Upper lobe of left lung (tissue), 6 donors: ENCODE data around the gene CKM. TPM values are rescaled to one million over a fixed set of nuclear protein-coding genes. Genes with fewer than 3 reads are reported as not detected.

Experiments used
- ATAC-seq, 2 donors: fragments of 200-7000 bp; cut with Tn5 transposase; one replicate each; pipeline ENCODE4 v1.9.1; 2022; ENCODE audit warnings: mild to moderate bottlenecking in 2 of 2, moderate library complexity in 2 of 2; ENCODE audit not compliant: low FRiP score in 2 of 2
- DNase-seq, 2 donors: peaks; one replicate each; pipeline ENCODE4 v3.0.0-alpha.2; 2019 to 2020
- H3K27ac ChIP-seq, 4 donors: fragments of 200-600 bp; sonication (generic); one replicate each; pipeline ENCODE4 v1.5.1; 2016 to 2019
- H3K27me3 ChIP-seq, 4 donors: fragments of 200-600 bp; sonication (generic); one replicate each; pipeline ENCODE4 v1.5.1; 2017 to 2019
- H3K36me3 ChIP-seq, 4 donors: fragments of 200-600 bp; sonication (generic); one replicate each; pipeline ENCODE4 v1.5.1; 2016 to 2019
- H3K4me1 ChIP-seq, 4 donors: fragments of 200-600 bp; sonication (generic); one replicate each; pipeline ENCODE4 v1.5.1; 2018 to 2019
- H3K4me3 ChIP-seq, 4 donors: fragments of 200-600 bp; sonication (generic); one replicate each; pipeline ENCODE4 v1.5.1; 2017 to 2019; ENCODE audit warnings: mild to moderate bottlenecking in 2 of 4, moderate library complexity in 1 of 4
- H3K9me3 ChIP-seq, 4 donors: fragments of 200-600 bp; sonication (generic); one replicate each; pipeline ENCODE4 v1.5.1; 2018 to 2019
- CTCF ChIP-seq, 6 experiments: fragments of 450-650 bp in 4 of 6; fragments of 200-600 bp in 2 of 6; sonication (generic) in 2 of 6; IDR thresholded peaks; one replicate each; pipeline ENCODE4 v1.5.1; 2016 to 2019; ENCODE audit warnings: antibody characterized with exemption in 6 of 6
- EP300 ChIP-seq, 4 donors: sonication (generic); formaldehyde crosslinking; IDR thresholded peaks; one replicate each; pipeline ENCODE4 v1.5.1; 2017; ENCODE audit warnings: antibody characterized with exemption in 4 of 4, control low read depth in 2 of 4
- POLR2A ChIP-seq, 4 donors: fragments of 450-650 bp; IDR thresholded peaks; one replicate each; pipeline ENCODE4 v1.5.1; 2016 to 2017; ENCODE audit warnings: antibody characterized with exemption in 4 of 4, mild to moderate bottlenecking in 2 of 4
- POLR2AphosphoS5 ChIP-seq, 2 donors: sonication (generic); formaldehyde crosslinking; IDR thresholded peaks; one replicate each; pipeline ENCODE4 v1.5.1; 2017; ENCODE audit warnings: antibody characterized with exemption in 2 of 2
- WGBS, 2 donors: methylation state at CpG; one replicate each; pipeline ENCODE4 v1.1.5; 2017 to 2018; 5-methylcytosine and 5-hydroxymethylcytosine counted together
- total RNA-seq, 6 donors: library from RNA; depleted of rRNA in 4 of 6; stranded (reverse); fragments of >200 nt in 4 of 6; gene quantifications; one replicate each; pipeline versions ENCODE4 v1.1.0 to v1.2.1, GENCODE V29; 2016 to 2021
- donor health status: DM: no; HTN: no; CAD: no; lungs with moderate emphysema.
- donor health status: DM: no; HTN: yes; CAD: no; lungs with severe emphysema.

CKM gene
- total RNA-seq, 6 donors from 2014 or later: not detected

- ATAC-seq (no peak), DNase-seq (no peak)
- 93 to 96% methylated on average over 4 of the region's 4 CpGs for WGBS, 2 donors
- TF ChIP-seq POLR2AphosphoS5 (IDR thresholded peaks at IDR 0.05) (no peak), POLR2A (IDR thresholded peaks at IDR 0.05) (no peak), CTCF (IDR thresholded peaks at IDR 0.05) (no peak), EP300 (IDR thresholded peaks at IDR 0.05) (no peak)
- no peaks in the 10 kb centered on the region for H3K4me1 ChIP-seq
- H3K36me3 ChIP-seq: peaks cover 0 to 68% (median 31%) of the 10 kb centered on the region in 4 donors
- no peaks in the 10 kb centered on the region for H3K9me3 ChIP-seq
- H3K27me3 ChIP-seq: no peaks in the 10 kb centered on the region
- no peak overlapping the region for H3K4me3 ChIP-seq
- H3K27ac ChIP-seq: no peak overlapping the region
Measured at GRCh38 chr19:45293682-45294081, 29.0 kb downstream of the CKM start.

- no peak for ATAC-seq
- H3K27ac ChIP-seq: no peak overlapping the region
Measured at GRCh38 chr19:45291834-45292233, 30.8 kb downstream of the CKM start.

GRCh38 chr19:45290381-45290931 is 32.2 kb downstream of the CKM start:
- no peak for DNase-seq
- peak in 1 of 2 donors; percentile 58 for ATAC-seq
- Histone ChIP-seq H3K36me3 (peaks cover 0 to 67% (median 29%) of the 10 kb centered on the region in 4 donors), H3K4me3 (no peak overlapping the region), H3K27ac (no peak overlapping the region), H3K9me3 (no peaks in the 10 kb centered on the region), H3K4me1 (no peaks in the 10 kb centered on the region), H3K27me3 (no peaks in the 10 kb centered on the region)
- TF ChIP-seq EP300 (IDR thresholded peaks at IDR 0.05) (no peak), POLR2AphosphoS5 (IDR thresholded peaks at IDR 0.05) (no peak), CTCF (IDR thresholded peaks at IDR 0.05) (no peak), POLR2A (IDR thresholded peaks at IDR 0.05) (no peak)
- WGBS, 2 donors: 90 to 91% methylated on average over 5 of the region's 6 CpGs

More at GRCh38 chr19:45291834-45292233, 30.8 kb downstream of the CKM start:
- no peak for TF ChIP-seq CTCF (IDR thresholded peaks at IDR 0.05)
- TF ChIP-seq POLR2AphosphoS5 (IDR thresholded peaks at IDR 0.05): no peak
- no peak for TF ChIP-seq EP300 (IDR thresholded peaks at IDR 0.05)
- no peak for TF ChIP-seq POLR2A (IDR thresholded peaks at IDR 0.05)
- WGBS, 2 donors: 94% methylated on average over 1 of the region's 1 CpG
- DNase-seq: no peak
- H3K4me1 ChIP-seq: no peaks in the 10 kb centered on the region
- H3K9me3 ChIP-seq: no peaks in the 10 kb centered on the region
- H3K4me3 ChIP-seq: no peak overlapping the region
- H3K27me3 ChIP-seq: no peaks in the 10 kb centered on the region
- H3K36me3 ChIP-seq: peaks cover 0 to 70% (median 31%) of the 10 kb centered on the region in 4 donors

GRCh38 chr19:45283443-45284033 is 39.1 kb downstream of the CKM start:
- WGBS, 2 donors: 63 to 72% methylated on average over 7 of the region's 7 CpGs
- H3K27me3 ChIP-seq: no peaks in the 10 kb centered on the region
- ATAC-seq (peak in 1 of 2 donors; percentile 34), DNase-seq (no peak)
- H3K9me3 ChIP-seq: no peaks in the 10 kb centered on the region
- H3K27ac ChIP-seq: peak overlapping the region in 2 of 4 donors; percentile 13 to 46
- peaks cover 1 to 69% (median 35%) of the 10 kb centered on the region in 4 donors for H3K36me3 ChIP-seq
- H3K4me1 ChIP-seq: peaks cover 0 to 10% (median 0%) of the 10 kb centered on the region in 4 donors
- no peak for TF ChIP-seq CTCF (IDR thresholded peaks at IDR 0.05)
- TF ChIP-seq POLR2A (IDR thresholded peaks at IDR 0.05): no peak
- TF ChIP-seq POLR2AphosphoS5 (IDR thresholded peaks at IDR 0.05): no peak
- TF ChIP-seq EP300 (IDR thresholded peaks at IDR 0.05): no peak
- H3K4me3 ChIP-seq: no peak overlapping the region
